K562 (cell line): ENCODE measurements around the gene NTRK2. TPM values are rescaled to one million over a fixed set of nuclear protein-coding genes. Genes with fewer than 3 reads are reported as not detected.

Experiments used
- ATAC-seq: fragments of 200-7000 bp; cut with Tn5 transposase; 3 replicates; pipeline ENCODE4 v1.9.1; 2020; ENCODE audit warnings: moderate library complexity
- BruUV-seq: library from RNA; stranded (reverse); fragments of 400-500 nt; replicated peaks from 2 replicates; lab custom pipeline; 2021; lab: Mats Ljungman, UMichigan
- CTCF ChIA-PET: fragments of 300-600 bp; formaldehyde crosslinking; extraction: SDS; loops from one replicate; lab custom pipeline; 2021; ENCODE audit warnings: low intra/inter-chr PET ratio; lab: Yijun Ruan, JAX
- POLR2A ChIA-PET: fragments of 300-600, 350-650 bp; sonication (Branson Sonifier 250); formaldehyde crosslinking; extraction: SDS; loops from one replicate; lab custom pipeline; 2021; ENCODE audit warnings: antibody characterized with exemption, inconsistent platforms; lab: Yijun Ruan, JAX
- DNase-seq, 4 experiments: peaks; one replicate each; pipeline versions ENCODE4 v3.0.0 to v3.0.0-alpha.2; 2011 to 2018; ENCODE audit warnings: low spot score in 3 of 4, mixed read lengths in 3 of 4; ENCODE audit errors: extremely low read depth in 1 of 4
- FAIRE-seq: peaks from 2 replicates; lab custom pipeline; 2011; peaks lifted over from hg19 to GRCh38; lab: Jason Lieb, UNC
- H2AFZ ChIP-seq: 2 replicates; pipeline ENCODE4 v1.6.0; 2011; ENCODE audit warnings: low read depth, low read length, control low read depth, inconsistent platforms
- H3K27ac ChIP-seq: fragments of 200-600 bp; 3 replicates; pipeline ENCODE4 v1.8.0; 2011; ENCODE audit warnings: low read depth, mild to moderate bottlenecking, control low read depth, inconsistent platforms, low read length, moderate library complexity, mixed read lengths; ENCODE audit errors: extremely low read depth
- H3K27me3 ChIP-seq, 2 experiments: fragments of 300-600 bp in 1 of 2; 2 replicates in 1 of 2; 3 replicates in 1 of 2; pipeline versions ENCODE4 v1.6.0 to v1.8.0; 2011; ENCODE audit warnings: inconsistent platforms in 2 of 2, low read length in 2 of 2, mild to moderate bottlenecking in 1 of 2, mixed read lengths in 1 of 2, moderate library complexity in 1 of 2; ENCODE audit not compliant: control insufficient read depth in 2 of 2, insufficient read depth in 2 of 2
- H3K36me3 ChIP-seq: fragments of 300-600 bp; 3 replicates; pipeline ENCODE4 v1.8.0; 2011; ENCODE audit warnings: mild to moderate bottlenecking, low read length, inconsistent platforms; ENCODE audit not compliant: control insufficient read depth, insufficient read depth
- H3K4me1 ChIP-seq, 2 experiments: fragments of 200-600 bp in 1 of 2; replicated peaks in 1 of 2; 2 replicates in 1 of 2; 3 replicates in 1 of 2; pipeline versions ENCODE4 v1.5.1 to v1.8.0; 2011; ENCODE audit warnings: inconsistent platforms in 2 of 2, low read length in 2 of 2, mild to moderate bottlenecking in 1 of 2, mixed read lengths in 1 of 2, moderate library complexity in 1 of 2; ENCODE audit not compliant: control insufficient read depth in 2 of 2, insufficient read depth in 2 of 2
- H3K4me2 ChIP-seq: 2 replicates; pipeline ENCODE4 v1.6.1; 2011; ENCODE audit warnings: low read length, control low read depth, inconsistent platforms, mixed read lengths; ENCODE audit not compliant: insufficient read depth
- H3K4me3 ChIP-seq: fragments of 200-600 bp; sonication (generic), shearing (Covaris generic); 2 replicates; pipeline ENCODE4 v1.5.1; 2016; ENCODE audit warnings: control low read depth, inconsistent platforms
- H3K79me2 ChIP-seq: fragments of 200-600 bp; 3 replicates; pipeline ENCODE4 v1.8.0; 2011; ENCODE audit warnings: low read length, inconsistent platforms; ENCODE audit not compliant: control insufficient read depth, insufficient read depth
- H3K9ac ChIP-seq, 2 experiments: 2 replicates each; pipeline versions ENCODE4 v1.6.0 to v1.6.1; 2011; ENCODE audit warnings: low read depth in 2 of 2, low read length in 2 of 2, control low read depth in 1 of 2, inconsistent platforms in 1 of 2, mild to moderate bottlenecking in 1 of 2, mixed read lengths in 1 of 2; ENCODE audit not compliant: insufficient read depth in 1 of 2
- H3K9me1 ChIP-seq: one replicate; pipeline ENCODE4 v1.6.0; 2011; ENCODE audit warnings: inconsistent platforms, mild to moderate bottlenecking, low read length, moderate library complexity; ENCODE audit not compliant: control insufficient read depth, insufficient read depth
- H3K9me3 ChIP-seq: replicated peaks from 2 replicates; pipeline ENCODE4 v1.5.1; 2011; ENCODE audit warnings: low read depth, low read length, inconsistent platforms; ENCODE audit not compliant: control insufficient read depth, insufficient read depth
- H4K20me1 ChIP-seq: replicated peaks from 2 replicates; pipeline ENCODE4 v1.6.1; 2011; ENCODE audit warnings: low read length, inconsistent platforms, mixed read lengths; ENCODE audit not compliant: control insufficient read depth, insufficient read depth
- ATF1 ChIP-seq, 2 experiments: fragments of 450-650 bp in 1 of 2; IDR thresholded peaks; 2 replicates each; pipeline ENCODE4 v1.6.1; 2016; ENCODE audit warnings: missing compliant biosample characterization in 1 of 2, missing genetic modification characterization in 1 of 2
- GTF2F1 ChIP-seq: IDR thresholded peaks from 2 replicates; pipeline ENCODE4 v1.6.1; 2011; ENCODE audit warnings: low read depth, low read length, improper control_type of control experiment
- LARP7 ChIP-seq: fragments of 450-650 bp; IDR thresholded peaks from 2 replicates; pipeline ENCODE4 v1.6.1; 2016
- MAFK ChIP-seq: IDR thresholded peaks from 2 replicates; pipeline ENCODE4 v1.6.1; 2011; ENCODE audit warnings: low read length, improper control_type of control experiment
- NONO ChIP-seq, 2 experiments: fragments of 200-400 bp in 1 of 2; fragments of 450-650 bp in 1 of 2; formaldehyde crosslinking in 1 of 2; IDR thresholded peaks; 2 replicates each; pipeline ENCODE4 v1.6.1; 2017; ENCODE audit warnings: low read depth in 2 of 2, mild to moderate bottlenecking in 2 of 2, moderate library complexity in 2 of 2, low read length in 1 of 2
- PHF8 ChIP-seq: fragments of 200-600 bp; sonication (generic); IDR thresholded peaks from 2 replicates; pipeline ENCODE4 v1.6.1; 2012; ENCODE audit warnings: mixed run types, mild to moderate bottlenecking, inconsistent platforms, low read length, moderate library complexity, borderline replicate concordance
- PML ChIP-seq: IDR thresholded peaks from 2 replicates; pipeline ENCODE4 v1.6.1; 2012; ENCODE audit warnings: low read length, inconsistent platforms
- SETDB1 ChIP-seq: IDR thresholded peaks from one replicate; pipeline ENCODE4 v1.6.1; 2012; ENCODE audit warnings: low read length, control low read depth, inconsistent platforms
- THRAP3 ChIP-seq: fragments of 450-650 bp; IDR thresholded peaks from 2 replicates; pipeline ENCODE4 v1.6.1; 2016; ENCODE audit warnings: mild to moderate bottlenecking, inconsistent platforms, borderline replicate concordance
- XRCC3 ChIP-seq: fragments of 450-650 bp; IDR thresholded peaks from 2 replicates; pipeline ENCODE4 v1.6.1; 2017; ENCODE audit warnings: mild to moderate bottlenecking, moderate library complexity
- ZNF445 ChIP-seq: fragments of 250-450 bp; sonication (Bioruptor Pico); IDR thresholded peaks from 2 replicates; pipeline ENCODE4 v1.4.0; 2020; ENCODE audit warnings: low read depth, mild to moderate bottlenecking, moderate library complexity
- ZNF785 ChIP-seq: fragments of 250-450 bp; sonication (Bioruptor Pico); IDR thresholded peaks from 2 replicates; pipeline ENCODE4 v1.4.0; 2020; ENCODE audit warnings: mild to moderate bottlenecking
- WGBS: fragments of 100-300 bp; shearing (Covaris generic); methylation state at CpG from one replicate; pipeline ENCODE4 v1.1.6; 2016; ENCODE audit warnings: low coverage, mixed read lengths; ENCODE audit not compliant: insufficient coverage; ENCODE audit errors: missing lambda C conversion rate; 5-methylcytosine and 5-hydroxymethylcytosine counted together
- in situ Hi-C: fragments of 300-500 bp; cut with MboI; formaldehyde crosslinking; loops from 4 replicates; pipeline ENCODE4 v1.15.0; 2018; ENCODE audit warnings: inconsistent platforms, mixed read lengths
- intact Hi-C: fragments of 100-400 bp; cut with micrococcal nuclease; formaldehyde crosslinking; loops from 2 replicates; pipeline ENCODE4 v1.14.2; 2022
- polyA plus RNA-seq, 8 experiments: library from polyadenylated mRNA; depleted of rRNA in 4 of 8; stranded (reverse) in 5 of 8; unstranded in 3 of 8; fragments of >200 nt; fragmentation: Nextera tagmentation in 2 of 8; fragmentation: Illumina TruSeq in 1 of 8; extraction: Ambion mirVana in 2 of 8; extraction: Trizol in 1 of 8; gene quantifications; 2 replicates each; pipeline versions ENCODE4 v1.2.1 to v1.2.3, GENCODE V29; 2011 to 2014; ENCODE audit warnings: inconsistent platforms in 1 of 8, missing spikeins in 1 of 8
- total RNA-seq, 7 experiments: library from RNA; depleted of rRNA in 6 of 7; stranded (reverse); fragments of >200 nt in 6 of 7; fragmentation: Illumina TruSeq in 2 of 7; extraction: Trizol in 2 of 7; gene quantifications; 2 replicates each; pipeline versions ENCODE4 v1.2.1 to v1.2.3, GENCODE V29; 2011 to 2021; ENCODE audit warnings: low replicate concordance in 1 of 7
- TF ChIP-seq, protein P1 (sequence below): sonication (generic); formaldehyde crosslinking; IDR thresholded peaks from 2 replicates; pipeline ENCODE4 v1.8.0; 2023; ENCODE audit warnings: missing genetic modification reagents, mild to moderate bottlenecking, borderline replicate concordance
- TF ChIP-seq, protein P2 (sequence below): fragments of 200-400 bp; formaldehyde crosslinking; IDR thresholded peaks from 2 replicates; pipeline ENCODE4 v1.6.1; 2017; ENCODE audit warnings: mild to moderate bottlenecking, low read depth, low read length, moderate library complexity

Gene NTRK2
- total and polyA plus RNA-seq, 9 of the 15 experiments (the other 6 are each of a cell fraction or from before 2014, with no cell fraction given): not detected

DNA sequence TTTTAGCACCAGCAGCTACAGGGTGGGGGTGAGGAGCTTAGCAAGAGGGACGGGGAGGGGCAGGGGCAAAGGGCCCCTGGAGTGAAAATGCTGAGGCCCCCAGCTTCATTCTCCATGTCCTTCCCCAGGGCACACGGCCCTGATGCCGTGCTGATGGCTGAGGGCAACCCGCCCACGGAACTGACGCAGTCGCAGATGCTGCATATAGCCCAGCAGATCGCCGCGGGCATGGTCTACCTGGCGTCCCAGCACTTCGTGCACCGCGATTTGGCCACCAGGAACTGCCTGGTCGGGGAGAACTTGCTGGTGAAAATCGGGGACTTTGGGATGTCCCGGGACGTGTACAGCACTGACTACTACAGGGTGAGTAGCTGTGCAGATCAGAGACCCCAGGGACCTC, 285.6 kb downstream of the NTRK2 start:
- TF ChIP-seq MAFK (no peak), XRCC3 (no peak), LARP7 (no peak), NONO (IDR thresholded peaks at IDR 0.05; ENCODE audit: low read depth in 2 of 2, low read length in 1 of 2) (no peak), ZNF785 (CRISPR knock-in tag) (no peak), GTF2F1 (no peak), THRAP3 (no peak), ATF1 (CRISPR knock-in tag; IDR thresholded peaks at IDR 0.05) (no peak), ATF1 (tag; IDR thresholded peaks at IDR 0.05) (no peak), SETDB1 (no peak), PML (no peak), ZNF445 (CRISPR knock-in tag) (no peak), PHF8 (no peak)
- TF ChIP-seq, protein P1, sequence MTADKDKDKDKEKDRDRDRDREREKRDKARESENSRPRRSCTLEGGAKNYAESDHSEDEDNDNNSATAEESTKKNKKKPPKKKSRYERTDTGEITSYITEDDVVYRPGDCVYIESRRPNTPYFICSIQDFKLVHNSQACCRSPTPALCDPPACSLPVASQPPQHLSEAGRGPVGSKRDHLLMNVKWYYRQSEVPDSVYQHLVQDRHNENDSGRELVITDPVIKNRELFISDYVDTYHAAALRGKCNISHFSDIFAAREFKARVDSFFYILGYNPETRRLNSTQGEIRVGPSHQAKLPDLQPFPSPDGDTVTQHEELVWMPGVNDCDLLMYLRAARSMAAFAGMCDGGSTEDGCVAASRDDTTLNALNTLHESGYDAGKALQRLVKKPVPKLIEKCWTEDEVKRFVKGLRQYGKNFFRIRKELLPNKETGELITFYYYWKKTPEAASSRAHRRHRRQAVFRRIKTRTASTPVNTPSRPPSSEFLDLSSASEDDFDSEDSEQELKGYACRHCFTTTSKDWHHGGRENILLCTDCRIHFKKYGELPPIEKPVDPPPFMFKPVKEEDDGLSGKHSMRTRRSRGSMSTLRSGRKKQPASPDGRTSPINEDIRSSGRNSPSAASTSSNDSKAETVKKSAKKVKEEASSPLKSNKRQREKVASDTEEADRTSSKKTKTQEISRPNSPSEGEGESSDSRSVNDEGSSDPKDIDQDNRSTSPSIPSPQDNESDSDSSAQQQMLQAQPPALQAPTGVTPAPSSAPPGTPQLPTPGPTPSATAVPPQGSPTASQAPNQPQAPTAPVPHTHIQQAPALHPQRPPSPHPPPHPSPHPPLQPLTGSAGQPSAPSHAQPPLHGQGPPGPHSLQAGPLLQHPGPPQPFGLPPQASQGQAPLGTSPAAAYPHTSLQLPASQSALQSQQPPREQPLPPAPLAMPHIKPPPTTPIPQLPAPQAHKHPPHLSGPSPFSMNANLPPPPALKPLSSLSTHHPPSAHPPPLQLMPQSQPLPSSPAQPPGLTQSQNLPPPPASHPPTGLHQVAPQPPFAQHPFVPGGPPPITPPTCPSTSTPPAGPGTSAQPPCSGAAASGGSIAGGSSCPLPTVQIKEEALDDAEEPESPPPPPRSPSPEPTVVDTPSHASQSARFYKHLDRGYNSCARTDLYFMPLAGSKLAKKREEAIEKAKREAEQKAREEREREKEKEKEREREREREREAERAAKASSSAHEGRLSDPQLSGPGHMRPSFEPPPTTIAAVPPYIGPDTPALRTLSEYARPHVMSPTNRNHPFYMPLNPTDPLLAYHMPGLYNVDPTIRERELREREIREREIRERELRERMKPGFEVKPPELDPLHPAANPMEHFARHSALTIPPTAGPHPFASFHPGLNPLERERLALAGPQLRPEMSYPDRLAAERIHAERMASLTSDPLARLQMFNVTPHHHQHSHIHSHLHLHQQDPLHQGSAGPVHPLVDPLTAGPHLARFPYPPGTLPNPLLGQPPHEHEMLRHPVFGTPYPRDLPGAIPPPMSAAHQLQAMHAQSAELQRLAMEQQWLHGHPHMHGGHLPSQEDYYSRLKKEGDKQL: no peak
- TF ChIP-seq, protein P2, sequence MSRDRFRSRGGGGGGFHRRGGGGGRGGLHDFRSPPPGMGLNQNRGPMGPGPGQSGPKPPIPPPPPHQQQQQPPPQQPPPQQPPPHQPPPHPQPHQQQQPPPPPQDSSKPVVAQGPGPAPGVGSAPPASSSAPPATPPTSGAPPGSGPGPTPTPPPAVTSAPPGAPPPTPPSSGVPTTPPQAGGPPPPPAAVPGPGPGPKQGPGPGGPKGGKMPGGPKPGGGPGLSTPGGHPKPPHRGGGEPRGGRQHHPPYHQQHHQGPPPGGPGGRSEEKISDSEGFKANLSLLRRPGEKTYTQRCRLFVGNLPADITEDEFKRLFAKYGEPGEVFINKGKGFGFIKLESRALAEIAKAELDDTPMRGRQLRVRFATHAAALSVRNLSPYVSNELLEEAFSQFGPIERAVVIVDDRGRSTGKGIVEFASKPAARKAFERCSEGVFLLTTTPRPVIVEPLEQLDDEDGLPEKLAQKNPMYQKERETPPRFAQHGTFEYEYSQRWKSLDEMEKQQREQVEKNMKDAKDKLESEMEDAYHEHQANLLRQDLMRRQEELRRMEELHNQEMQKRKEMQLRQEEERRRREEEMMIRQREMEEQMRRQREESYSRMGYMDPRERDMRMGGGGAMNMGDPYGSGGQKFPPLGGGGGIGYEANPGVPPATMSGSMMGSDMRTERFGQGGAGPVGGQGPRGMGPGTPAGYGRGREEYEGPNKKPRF: no peak
- no TSS peak for BruUV-seq

More for the DNA sequence above, 285.6 kb downstream of the NTRK2 start:
- Histone ChIP-seq H3K4me2 (no peak overlapping the region), H3K4me1 (no peaks in the 10 kb centered on the region), H3K27me3 (no peaks in the 10 kb centered on the region), H3K27ac (no peak overlapping the region), H3K79me2 (no peaks in the 10 kb centered on the region), H3K36me3 (no peaks in the 10 kb centered on the region), H3K9ac (no peak overlapping the region), H3K9me1 (no peaks in the 10 kb centered on the region), H3K9me3 (no peaks in the 10 kb centered on the region), H3K4me3 (no peak overlapping the region), H4K20me1 (no peaks in the 10 kb centered on the region), H2AFZ (no peak overlapping the region)
- intact Hi-C loops (no loop called here), in situ Hi-C loops (loop anchor here (25.0 kb wide), 1 partner anchor 543 kb away; no protein-coding TSS in a partner anchor)
- WGBS: 2% methylated on average over 10 of the region's 18 CpGs
- FAIRE-seq (no peak), DNase-seq (no peak), ATAC-seq (no peak)
- ChIA-PET POLR2A (no interaction called here), CTCF (no interaction called here)
